SK-N-SH treated with all-trans-retinoic acid at 6 μM for 48 hours (cell line): Measurements from ENCODE around the gene COL23A1.

ENCODE experiments used
- ATAC-seq: fragments of 200-7000 bp; cut with Tn5 transposase; 3 replicates; pipeline ENCODE4 v1.9.1; 2020; ENCODE audit warnings: mild to moderate bottlenecking, moderate library complexity
- ARNTL ChIP-seq: fragments of 450-650 bp; formaldehyde crosslinking; IDR thresholded peaks from 2 replicates; pipeline ENCODE4 v1.5.0; 2020; ENCODE audit warnings: low read depth, mild to moderate bottlenecking, moderate library complexity, borderline replicate concordance
- BACH2 ChIP-seq: fragments of 250-450 bp; sonication (Bioruptor Pico); IDR thresholded peaks from 2 replicates; pipeline ENCODE4 v1.9.0; 2021; ENCODE audit warnings: mild to moderate bottlenecking, borderline replicate concordance
- CSDC2 ChIP-seq: fragments of 250-450 bp; sonication (Bioruptor Pico); IDR thresholded peaks from 2 replicates; pipeline ENCODE4 v1.5.0; 2020; ENCODE audit warnings: mild to moderate bottlenecking, moderate library complexity
- ESRRG ChIP-seq: fragments of 250-450 bp; sonication (Bioruptor Pico); IDR thresholded peaks from 2 replicates; pipeline ENCODE4 v1.6.1; 2021; ENCODE audit warnings: mild to moderate bottlenecking
- GLIS3 ChIP-seq: fragments of 250-450 bp; sonication (Bioruptor Pico); IDR thresholded peaks from 2 replicates; pipeline ENCODE4 v1.5.0; 2020; ENCODE audit warnings: mild to moderate bottlenecking, moderate library complexity
- ISL1 ChIP-seq: fragments of 250-450 bp; sonication (Bioruptor Pico); IDR thresholded peaks from 2 replicates; pipeline ENCODE4 v2.1.2; 2022; ENCODE audit warnings: mild to moderate bottlenecking, moderate library complexity
- PPARA ChIP-seq: fragments of 250-450 bp; sonication (Bioruptor Pico); IDR thresholded peaks from 2 replicates; pipeline ENCODE4 v1.5.0; 2020; ENCODE audit warnings: mild to moderate bottlenecking, borderline replicate concordance
- RARB ChIP-seq: fragments of 250-450 bp; sonication (Bioruptor Pico); IDR thresholded peaks from 2 replicates; pipeline ENCODE4 v1.8.0; 2021; ENCODE audit warnings: mild to moderate bottlenecking, moderate library complexity
- SNAI2 ChIP-seq: fragments of 250-450 bp; sonication (Bioruptor Pico); IDR thresholded peaks from 2 replicates; pipeline ENCODE4 v1.5.0; 2020; ENCODE audit warnings: mild to moderate bottlenecking, moderate library complexity
- TOX ChIP-seq: fragments of 250-450 bp; sonication (Bioruptor Pico); IDR thresholded peaks from 2 replicates; pipeline ENCODE4 v1.8.0; 2021; ENCODE audit warnings: mild to moderate bottlenecking, moderate library complexity, borderline replicate concordance
- ZC3H10 ChIP-seq: fragments of 250-450 bp; sonication (Bioruptor Pico); IDR thresholded peaks from 2 replicates; pipeline ENCODE4 v1.5.1; 2021; ENCODE audit warnings: mild to moderate bottlenecking, moderate library complexity
- ZFP3 ChIP-seq: fragments of 250-450 bp; sonication (Bioruptor Pico); IDR thresholded peaks from 2 replicates; pipeline ENCODE4 v1.5.0; 2020; ENCODE audit warnings: mild to moderate bottlenecking, moderate library complexity
- ZFP30 ChIP-seq: fragments of 450-650 bp; formaldehyde crosslinking; IDR thresholded peaks from 2 replicates; pipeline ENCODE4 v1.5.0; 2022; ENCODE audit warnings: mild to moderate bottlenecking, moderate library complexity
- ZNF565 ChIP-seq: fragments of 450-650 bp; formaldehyde crosslinking; conservative IDR thresholded peaks from 2 replicates; pipeline ENCODE4 v1.5.0; 2020; ENCODE audit warnings: low read depth, mild to moderate bottlenecking, moderate library complexity
- TF ChIP-seq, protein P1 (sequence below): fragments of 250-450 bp; sonication (Bioruptor Pico); IDR thresholded peaks from 2 replicates; pipeline ENCODE4 v1.5.1; 2021; ENCODE audit warnings: mild to moderate bottlenecking, moderate library complexity
- TF ChIP-seq, protein P2 (sequence below): fragments of 250-450 bp; sonication (Bioruptor Pico); IDR thresholded peaks from 2 replicates; pipeline ENCODE4 v1.8.0; 2020; ENCODE audit warnings: mild to moderate bottlenecking, moderate library complexity, borderline replicate concordance
- TF ChIP-seq, protein P3 (sequence below): fragments of 250-450 bp; sonication (Bioruptor Pico); IDR thresholded peaks from 2 replicates; pipeline ENCODE4 v1.8.0; 2021; ENCODE audit warnings: low read depth, mild to moderate bottlenecking, moderate library complexity, borderline replicate concordance
- TF ChIP-seq, protein P4 (sequence below): fragments of 250-450 bp; sonication (Bioruptor Pico); IDR thresholded peaks from 2 replicates; pipeline ENCODE4 v1.5.1; 2020; ENCODE audit warnings: low read depth, mild to moderate bottlenecking, moderate library complexity
- TF ChIP-seq, protein P5 (sequence below): fragments of 250-450 bp; sonication (Bioruptor Pico); IDR thresholded peaks from 2 replicates; pipeline ENCODE4 v1.5.0; 2020; ENCODE audit warnings: mild to moderate bottlenecking, moderate library complexity

The COL23A1 gene

DNA sequence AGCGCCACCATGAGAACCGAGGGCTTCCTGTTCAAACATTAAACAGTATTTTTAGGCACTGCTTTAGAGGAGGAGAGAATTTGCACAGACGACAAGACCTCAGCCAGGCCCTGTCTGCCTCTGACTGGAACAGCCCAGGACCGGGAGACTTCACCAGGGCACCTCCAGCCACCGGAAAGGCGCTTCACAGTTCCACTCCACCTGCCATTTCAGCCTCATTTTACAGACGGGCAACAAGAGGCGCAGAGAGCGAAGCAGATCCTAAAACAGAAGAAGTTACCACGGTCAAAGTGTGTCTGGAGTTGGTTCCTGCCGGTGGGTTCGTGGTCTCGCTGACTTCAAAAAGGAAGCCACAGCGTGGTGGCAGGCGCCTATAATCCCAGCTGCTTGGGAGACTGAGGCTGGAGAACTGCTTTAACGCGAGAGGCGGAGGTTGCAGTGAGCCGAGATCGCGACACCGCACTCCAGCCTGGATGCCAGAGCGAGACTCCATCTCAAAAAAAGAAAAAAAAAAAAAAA lies 28.4 kb downstream of the COL23A1 start:
- TF ChIP-seq ZFP30 (CRISPR knock-in tag) (no peak), ESRRG (CRISPR knock-in tag) (no peak), GLIS3 (CRISPR knock-in tag) (no peak), BACH2 (CRISPR knock-in tag) (no peak), PPARA (CRISPR knock-in tag) (no peak), ZC3H10 (CRISPR knock-in tag) (no peak), TOX (CRISPR knock-in tag) (no peak), ISL1 (CRISPR knock-in tag) (no peak), RARB (no peak), ZNF565 (no peak), CSDC2 (CRISPR knock-in tag) (no peak)
- TF ChIP-seq, protein P1, sequence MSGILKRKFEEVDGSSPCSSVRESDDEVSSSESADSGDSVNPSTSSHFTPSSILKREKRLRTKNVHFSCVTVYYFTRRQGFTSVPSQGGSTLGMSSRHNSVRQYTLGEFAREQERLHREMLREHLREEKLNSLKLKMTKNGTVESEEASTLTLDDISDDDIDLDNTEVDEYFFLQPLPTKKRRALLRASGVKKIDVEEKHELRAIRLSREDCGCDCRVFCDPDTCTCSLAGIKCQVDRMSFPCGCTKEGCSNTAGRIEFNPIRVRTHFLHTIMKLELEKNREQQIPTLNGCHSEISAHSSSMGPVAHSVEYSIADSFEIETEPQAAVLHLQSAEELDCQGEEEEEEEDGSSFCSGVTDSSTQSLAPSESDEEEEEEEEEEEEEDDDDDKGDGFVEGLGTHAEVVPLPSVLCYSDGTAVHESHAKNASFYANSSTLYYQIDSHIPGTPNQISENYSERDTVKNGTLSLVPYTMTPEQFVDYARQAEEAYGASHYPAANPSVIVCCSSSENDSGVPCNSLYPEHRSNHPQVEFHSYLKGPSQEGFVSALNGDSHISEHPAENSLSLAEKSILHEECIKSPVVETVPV: no peak
- TF ChIP-seq, protein P2, sequence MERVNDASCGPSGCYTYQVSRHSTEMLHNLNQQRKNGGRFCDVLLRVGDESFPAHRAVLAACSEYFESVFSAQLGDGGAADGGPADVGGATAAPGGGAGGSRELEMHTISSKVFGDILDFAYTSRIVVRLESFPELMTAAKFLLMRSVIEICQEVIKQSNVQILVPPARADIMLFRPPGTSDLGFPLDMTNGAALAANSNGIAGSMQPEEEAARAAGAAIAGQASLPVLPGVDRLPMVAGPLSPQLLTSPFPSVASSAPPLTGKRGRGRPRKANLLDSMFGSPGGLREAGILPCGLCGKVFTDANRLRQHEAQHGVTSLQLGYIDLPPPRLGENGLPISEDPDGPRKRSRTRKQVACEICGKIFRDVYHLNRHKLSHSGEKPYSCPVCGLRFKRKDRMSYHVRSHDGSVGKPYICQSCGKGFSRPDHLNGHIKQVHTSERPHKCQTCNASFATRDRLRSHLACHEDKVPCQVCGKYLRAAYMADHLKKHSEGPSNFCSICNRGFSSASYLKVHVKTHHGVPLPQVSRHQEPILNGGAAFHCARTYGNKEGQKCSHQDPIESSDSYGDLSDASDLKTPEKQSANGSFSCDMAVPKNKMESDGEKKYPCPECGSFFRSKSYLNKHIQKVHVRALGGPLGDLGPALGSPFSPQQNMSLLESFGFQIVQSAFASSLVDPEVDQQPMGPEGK (CRISPR knock-in tag): no peak
- TF ChIP-seq, protein P3, sequence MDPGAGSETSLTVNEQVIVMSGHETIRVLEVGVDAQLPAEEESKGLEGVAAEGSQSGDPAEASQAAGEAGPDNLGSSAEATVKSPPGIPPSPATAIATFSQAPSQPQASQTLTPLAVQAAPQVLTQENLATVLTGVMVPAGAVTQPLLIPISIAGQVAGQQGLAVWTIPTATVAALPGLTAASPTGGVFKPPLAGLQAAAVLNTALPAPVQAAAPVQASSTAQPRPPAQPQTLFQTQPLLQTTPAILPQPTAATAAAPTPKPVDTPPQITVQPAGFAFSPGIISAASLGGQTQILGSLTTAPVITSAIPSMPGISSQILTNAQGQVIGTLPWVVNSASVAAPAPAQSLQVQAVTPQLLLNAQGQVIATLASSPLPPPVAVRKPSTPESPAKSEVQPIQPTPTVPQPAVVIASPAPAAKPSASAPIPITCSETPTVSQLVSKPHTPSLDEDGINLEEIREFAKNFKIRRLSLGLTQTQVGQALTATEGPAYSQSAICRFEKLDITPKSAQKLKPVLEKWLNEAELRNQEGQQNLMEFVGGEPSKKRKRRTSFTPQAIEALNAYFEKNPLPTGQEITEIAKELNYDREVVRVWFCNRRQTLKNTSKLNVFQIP (CRISPR knock-in tag): no peak
- TF ChIP-seq, protein P4, sequence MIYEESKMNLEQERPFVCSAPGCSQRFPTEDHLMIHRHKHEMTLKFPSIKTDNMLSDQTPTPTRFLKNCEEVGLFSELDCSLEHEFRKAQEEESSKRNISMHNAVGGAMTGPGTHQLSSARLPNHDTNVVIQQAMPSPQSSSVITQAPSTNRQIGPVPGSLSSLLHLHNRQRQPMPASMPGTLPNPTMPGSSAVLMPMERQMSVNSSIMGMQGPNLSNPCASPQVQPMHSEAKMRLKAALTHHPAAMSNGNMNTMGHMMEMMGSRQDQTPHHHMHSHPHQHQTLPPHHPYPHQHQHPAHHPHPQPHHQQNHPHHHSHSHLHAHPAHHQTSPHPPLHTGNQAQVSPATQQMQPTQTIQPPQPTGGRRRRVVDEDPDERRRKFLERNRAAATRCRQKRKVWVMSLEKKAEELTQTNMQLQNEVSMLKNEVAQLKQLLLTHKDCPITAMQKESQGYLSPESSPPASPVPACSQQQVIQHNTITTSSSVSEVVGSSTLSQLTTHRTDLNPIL (CRISPR knock-in tag): no peak
- TF ChIP-seq, protein P5, sequence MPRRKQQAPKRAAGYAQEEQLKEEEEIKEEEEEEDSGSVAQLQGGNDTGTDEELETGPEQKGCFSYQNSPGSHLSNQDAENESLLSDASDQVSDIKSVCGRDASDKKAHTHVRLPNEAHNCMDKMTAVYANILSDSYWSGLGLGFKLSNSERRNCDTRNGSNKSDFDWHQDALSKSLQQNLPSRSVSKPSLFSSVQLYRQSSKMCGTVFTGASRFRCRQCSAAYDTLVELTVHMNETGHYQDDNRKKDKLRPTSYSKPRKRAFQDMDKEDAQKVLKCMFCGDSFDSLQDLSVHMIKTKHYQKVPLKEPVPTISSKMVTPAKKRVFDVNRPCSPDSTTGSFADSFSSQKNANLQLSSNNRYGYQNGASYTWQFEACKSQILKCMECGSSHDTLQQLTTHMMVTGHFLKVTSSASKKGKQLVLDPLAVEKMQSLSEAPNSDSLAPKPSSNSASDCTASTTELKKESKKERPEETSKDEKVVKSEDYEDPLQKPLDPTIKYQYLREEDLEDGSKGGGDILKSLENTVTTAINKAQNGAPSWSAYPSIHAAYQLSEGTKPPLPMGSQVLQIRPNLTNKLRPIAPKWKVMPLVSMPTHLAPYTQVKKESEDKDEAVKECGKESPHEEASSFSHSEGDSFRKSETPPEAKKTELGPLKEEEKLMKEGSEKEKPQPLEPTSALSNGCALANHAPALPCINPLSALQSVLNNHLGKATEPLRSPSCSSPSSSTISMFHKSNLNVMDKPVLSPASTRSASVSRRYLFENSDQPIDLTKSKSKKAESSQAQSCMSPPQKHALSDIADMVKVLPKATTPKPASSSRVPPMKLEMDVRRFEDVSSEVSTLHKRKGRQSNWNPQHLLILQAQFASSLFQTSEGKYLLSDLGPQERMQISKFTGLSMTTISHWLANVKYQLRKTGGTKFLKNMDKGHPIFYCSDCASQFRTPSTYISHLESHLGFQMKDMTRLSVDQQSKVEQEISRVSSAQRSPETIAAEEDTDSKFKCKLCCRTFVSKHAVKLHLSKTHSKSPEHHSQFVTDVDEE (CRISPR knock-in tag): no peak
- TF ChIP-seq, all 23 proteins: peak for 0
- ATAC-seq: no peak

DNA sequence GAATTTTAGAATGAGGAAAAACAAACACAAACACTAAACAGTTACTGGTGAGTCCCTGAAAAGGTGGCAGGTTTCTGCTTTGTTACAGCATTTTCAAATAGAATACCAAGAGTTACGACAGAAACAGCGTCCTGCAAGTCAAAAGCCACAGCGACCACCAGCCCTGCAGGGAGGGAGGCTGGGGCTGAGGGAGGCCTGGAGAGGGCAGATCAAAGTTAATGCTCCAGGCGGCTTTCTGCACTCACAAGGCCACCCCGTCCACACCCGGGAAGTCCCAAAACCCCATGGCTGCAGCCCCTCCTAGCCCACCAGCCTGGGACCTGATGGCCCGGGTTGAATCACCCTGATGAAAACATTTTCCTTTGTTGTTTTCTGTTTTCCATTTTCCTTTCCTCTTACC lies 29.3 kb downstream of the COL23A1 start:
- ATAC-seq: no peak
- TF ChIP-seq ISL1 (CRISPR knock-in tag) (no peak), ARNTL (no peak)

DNA sequence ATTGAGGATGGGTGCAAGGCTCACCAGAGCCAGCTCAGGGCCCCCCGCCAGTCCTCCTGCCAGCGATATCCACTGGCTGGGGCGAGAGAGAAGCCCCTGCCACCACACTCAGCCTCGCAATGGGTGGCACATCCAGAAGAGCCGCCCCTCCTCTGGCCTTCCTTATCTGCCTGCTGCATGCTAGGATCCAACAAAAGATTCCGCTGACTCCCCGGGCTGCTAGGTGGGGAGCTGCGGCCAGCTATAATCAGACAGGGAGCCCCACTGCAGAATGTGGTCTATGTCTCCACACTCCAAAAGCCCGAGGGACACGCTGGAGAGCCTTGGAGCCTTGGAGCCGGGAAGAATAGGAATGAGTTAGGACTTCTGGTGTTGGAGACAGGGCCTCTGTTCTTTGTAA lies 32.8 kb downstream of the COL23A1 start:
- no peak for ATAC-seq
- no peak for TF ChIP-seq ARNTL
- TF ChIP-seq, protein P4 (CRISPR knock-in tag): no peak
- no peak for TF ChIP-seq ZFP30 (CRISPR knock-in tag)

DNA sequence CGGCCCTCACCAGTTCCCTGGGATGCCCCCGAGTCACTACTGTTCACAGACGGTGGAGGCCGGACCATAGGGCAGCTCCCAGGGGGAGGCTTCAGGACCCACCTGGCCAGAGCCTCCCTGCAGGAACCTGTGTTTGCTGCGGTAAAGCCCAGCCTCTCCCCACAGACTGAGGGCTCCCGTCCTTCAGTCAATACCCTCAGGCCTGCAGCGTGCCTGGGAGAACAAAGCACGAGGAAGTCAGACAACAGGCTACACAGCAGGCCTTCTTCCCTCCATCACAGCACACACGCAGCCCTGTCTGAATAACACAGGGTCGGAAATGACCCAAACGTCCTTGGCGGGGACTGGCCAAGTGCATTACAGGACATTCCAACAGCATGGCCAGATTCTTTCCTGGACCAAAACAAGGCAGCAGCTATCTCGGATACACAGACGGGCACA lies 34.4 kb downstream of the COL23A1 start:
- ATAC-seq: no peak
- TF ChIP-seq, protein P2 (CRISPR knock-in tag): no peak
- TF ChIP-seq ZFP3 (CRISPR knock-in tag) (no peak), SNAI2 (CRISPR knock-in tag) (no peak), RARB (no peak), TOX (CRISPR knock-in tag) (no peak)
- TF ChIP-seq, protein P1: no peak
- TF ChIP-seq, protein P3 (CRISPR knock-in tag): no peak
